Femur (tissue), 1 donor: Measurements from ENCODE around the gene ICA1.

ENCODE experiments used
- DNase-seq: peaks from one replicate; pipeline ENCODE4 v3.0.0-alpha.2; 2017

Gene ICA1

DNA sequence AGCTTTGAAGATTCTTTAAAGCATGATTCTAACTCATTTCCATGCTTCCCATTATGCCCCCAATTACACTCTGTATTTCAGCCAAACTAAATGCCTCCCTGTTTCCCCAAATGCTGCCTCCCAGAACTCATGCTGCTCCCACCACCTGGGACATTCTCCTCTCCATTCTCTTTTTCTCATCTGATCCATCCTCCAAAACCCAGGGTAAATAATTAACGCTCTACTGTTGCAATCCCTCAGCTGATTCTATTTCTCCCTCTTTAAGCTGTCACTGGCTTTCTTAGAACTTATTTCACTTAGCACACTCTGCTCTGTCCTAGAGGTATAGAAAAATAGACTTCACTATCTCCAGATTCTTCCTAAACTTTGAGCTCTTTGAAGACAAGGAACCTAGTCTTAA is 104.7 kb downstream of the ICA1 start:
- no peak for DNase-seq

DNA sequence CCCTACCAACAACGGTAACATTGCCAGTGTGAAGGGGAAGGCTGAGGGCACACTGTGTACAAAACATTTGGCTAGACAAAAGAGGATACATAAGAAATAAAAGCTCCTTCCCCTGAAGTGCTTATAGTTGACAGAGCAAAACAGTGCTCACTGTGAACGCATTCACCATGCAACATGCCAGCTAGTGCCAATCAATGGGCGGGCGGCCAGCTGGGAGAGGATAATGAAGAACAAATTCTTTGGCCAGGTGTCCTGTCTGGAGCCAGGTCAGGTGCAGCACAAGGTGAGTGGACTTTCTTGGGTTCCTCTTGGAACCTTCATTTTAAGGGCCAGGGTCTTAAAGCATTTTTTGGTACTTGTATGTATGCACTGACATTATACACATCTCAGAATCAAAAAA is 106.1 kb downstream of the ICA1 start:
- DNase-seq: no peak

DNA sequence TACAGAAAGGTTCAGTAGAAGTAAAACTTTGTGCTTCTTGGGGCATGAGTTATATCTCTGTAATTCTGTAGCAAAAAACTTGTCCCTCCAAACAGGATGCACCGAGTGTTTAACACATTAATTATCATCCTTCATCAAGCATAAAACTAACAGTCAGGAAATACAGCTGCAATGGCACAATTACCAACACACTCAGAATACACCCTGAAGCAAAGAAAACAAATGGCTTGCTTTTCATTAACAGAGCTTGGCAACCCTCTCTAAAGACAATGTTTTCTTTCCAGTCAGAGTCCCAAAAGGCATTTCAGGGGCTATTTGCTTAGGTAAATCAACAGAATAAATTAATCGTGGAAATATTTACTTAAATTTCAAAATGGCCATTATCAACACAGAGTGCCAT is 107.7 kb downstream of the ICA1 start:
- DNase-seq: no peak

DNA sequence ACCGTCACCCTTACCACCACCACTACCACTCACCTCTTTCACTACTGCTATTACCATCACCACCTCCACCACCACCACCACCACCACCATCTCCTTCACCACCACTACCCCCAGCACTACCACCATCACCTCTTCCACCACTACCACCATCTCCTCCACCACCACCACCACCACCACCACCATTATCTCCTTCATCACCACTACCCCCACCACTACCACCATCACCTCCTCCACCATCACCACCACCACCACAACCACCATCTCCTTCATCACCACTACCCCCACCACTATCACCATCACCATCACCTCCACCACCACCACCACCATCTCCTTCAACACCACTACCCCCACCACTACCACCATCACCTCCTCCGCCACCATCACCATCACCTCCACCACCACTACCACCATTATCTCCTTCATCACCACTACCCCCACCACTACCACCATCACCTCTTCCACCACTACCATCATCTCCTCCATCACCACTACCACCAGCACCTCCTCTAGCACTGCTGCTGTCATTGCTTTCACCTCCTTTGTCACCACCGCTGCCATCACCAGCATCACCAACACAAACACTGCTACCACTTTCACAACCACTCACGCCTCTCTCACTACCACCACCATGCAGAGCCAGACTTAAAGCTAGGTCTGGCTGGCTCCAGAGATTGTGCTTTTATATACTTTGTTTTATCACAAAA is 109.3 kb downstream of the ICA1 start:
- DNase-seq: no peak

DNA sequence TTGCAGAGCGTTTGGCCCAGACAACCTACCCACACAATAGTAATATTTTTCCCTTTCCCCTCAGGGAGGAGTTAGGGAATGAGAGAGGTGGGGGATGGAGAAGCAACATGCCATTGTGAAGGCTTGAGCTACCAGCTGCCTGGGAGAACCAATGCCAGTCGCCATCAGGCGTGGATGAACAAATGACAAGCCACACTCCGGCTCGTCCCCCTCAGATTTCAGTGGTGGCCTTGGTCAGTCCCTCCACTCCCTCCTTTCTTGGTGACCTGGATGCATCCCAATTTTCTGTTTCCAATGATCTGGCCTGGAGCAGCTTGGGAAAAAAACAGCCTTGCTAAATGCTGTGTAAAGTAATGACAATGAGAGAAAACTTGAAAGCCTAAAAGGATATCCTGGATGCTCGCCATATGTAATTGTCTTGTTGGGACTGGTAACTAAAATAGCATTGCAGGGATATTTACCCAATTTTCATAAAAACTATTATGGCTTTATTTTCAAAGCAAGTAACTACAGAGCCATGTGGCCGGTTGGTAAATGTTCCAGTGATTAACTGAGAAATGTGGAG is 110.7 kb downstream of the ICA1 start:
- no peak for DNase-seq

DNA sequence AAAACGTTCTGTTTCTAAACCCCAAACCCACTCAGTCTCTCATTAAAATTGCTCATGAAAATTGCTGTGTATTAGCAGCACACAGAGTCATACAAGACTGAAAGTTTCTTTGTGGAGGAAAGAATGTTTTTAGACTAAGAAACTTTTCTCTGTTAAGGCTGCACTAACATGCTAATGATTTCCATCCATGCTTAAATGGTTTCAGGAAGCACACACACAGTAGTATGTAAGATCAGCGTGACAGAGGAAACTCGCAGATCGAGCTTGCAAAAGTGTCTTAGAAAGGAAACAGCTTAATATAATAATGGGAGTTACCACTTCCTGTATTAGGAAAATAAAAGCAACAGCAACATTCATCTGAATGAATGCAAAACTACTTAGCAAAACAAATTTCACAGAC is 112.7 kb downstream of the ICA1 start:
- no peak for DNase-seq

DNA sequence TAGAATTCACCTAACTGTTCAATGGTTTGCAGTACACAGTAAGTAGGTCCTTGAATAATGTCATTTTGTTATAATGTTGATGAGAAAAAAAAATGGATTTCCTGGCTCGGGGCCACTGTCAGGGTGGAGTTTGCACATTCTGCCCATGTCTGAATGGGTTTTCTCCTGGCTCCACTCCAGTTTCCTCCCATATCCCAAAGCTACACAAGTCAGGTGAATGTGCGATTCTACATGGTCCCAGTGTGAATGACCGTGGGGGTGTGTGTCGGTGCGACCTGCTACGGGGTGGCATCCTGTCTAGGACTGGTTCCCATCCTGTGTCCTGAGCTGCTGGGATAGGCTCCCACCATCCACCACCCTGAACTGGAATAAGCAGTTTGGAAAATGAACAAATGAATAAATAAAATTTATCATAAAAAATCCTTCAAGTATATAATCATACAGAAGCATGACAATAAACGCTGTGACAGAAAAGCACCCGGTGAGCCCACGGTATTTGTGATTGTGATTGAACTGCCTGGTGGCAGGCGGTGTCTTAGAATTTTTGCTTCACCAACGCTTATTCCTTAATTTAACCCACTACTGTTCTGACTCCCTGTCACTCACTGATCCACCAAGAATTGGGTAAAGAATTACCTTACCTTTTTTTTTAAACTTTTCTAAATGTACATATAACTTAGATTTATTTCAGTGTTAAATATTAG is 114.1 kb downstream of the ICA1 start:
- DNase-seq: no peak

DNA sequence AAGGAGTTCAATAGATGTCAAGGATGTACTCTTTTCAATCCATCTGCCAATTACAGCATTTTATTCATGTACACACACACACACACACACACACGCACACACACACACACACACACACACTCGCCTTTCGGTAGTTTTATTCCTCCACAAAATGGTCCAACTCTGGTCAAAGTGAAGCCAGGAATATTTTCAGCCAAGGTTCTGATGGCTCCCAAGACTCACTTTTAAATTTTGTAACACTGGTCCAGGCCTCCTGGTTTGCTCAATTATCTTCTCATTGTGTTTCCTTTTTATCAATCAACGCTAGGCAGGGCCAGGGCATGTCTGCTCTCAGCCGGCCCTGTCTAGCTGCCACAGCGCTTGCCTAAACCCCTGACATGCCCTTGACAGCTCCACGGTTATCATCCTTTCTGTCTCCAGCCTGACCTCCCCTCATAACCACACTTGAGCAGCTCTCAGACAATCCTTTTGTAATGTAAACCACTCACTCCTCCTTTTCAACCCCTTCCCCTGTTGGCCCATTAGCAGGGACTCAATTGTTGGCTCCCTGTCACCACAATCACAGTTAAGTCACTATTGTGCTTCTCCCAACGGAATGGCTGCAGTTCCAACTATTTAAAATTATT is 115.1 kb downstream of the ICA1 start:
- no peak for DNase-seq

DNA sequence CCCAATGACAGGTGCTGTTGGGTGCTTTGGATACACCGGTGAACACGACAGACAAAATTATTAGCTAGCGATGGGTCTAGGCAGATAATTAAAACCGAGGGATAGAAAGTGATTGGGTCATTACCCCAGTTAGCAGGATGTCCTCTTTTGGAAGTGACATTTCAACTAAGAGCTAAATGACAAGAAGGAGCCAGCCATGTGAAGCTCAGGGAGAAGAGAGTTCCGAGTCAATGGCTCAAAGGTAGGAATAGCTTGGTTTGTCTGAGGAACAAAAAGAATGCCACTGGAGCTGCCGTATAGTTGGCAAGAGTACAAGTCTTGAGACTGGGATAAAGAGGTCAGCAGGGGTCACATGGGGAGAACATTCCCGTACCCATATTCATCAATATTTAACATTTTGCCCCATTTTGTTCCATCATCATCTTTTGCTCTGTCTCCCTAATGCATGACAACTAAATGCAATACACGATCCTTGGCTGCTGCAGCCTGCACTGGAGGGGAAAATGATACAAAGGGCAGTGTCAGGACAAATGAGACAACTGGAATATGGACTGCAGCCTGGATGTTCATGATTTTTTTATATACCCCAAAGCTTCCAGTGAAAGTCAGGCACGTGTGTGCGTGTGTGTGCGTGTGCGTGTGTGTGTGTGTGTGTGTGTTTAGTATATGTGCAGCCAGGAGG is 115.7 kb downstream of the ICA1 start:
- no peak for DNase-seq

DNA sequence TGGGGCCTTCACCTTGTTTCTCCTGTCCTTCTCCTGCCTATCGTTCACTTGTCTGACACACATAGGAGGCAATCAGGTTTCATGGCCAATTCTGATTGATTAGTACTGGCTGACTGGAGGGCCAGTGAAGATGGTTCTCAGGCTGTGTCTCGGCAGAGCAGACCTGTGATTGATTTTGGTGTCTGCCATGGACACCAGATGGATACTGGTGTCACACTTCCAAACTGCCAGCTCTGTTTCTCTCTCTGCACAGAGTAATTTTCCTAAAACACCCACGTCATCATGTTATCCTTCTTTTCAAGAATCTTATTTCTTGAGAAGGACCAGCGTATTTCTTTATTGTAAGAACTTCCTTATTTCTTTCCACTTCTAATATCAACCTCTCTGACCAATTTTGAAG is 117.1 kb downstream of the ICA1 start:
- no peak for DNase-seq

DNA sequence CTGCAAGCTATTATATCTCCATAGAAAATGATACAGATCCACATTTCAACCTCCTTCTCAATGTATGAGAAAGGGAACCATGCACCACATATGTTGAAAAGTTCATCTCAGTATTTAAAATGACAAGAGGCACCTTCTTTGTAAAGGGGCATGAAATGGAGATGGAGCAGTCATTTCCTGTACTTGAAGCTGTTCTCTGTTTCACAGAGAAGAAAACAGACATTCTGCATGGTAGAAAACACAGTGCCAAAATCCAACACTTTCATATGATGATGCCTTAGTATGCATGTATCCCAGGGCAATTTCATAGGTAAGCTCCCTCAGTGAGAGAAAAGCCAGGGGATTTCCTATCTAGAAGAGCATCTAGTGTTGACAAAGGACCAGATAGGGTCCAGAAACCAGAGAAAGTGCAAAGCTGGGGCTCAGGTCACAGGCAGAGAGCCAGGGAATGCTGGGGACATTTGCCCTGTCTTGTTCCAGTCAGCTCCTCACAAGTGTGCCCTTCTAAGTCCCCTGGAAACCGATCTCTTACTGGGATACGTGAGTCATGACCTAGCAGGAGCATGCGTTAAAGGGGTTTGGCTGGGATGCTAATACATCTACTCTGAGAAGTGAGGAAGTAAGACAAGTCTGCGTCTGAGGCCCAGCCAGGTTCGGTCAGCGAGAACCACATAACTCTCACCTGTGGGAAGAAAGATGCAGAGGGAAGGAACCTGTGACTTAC is 118.7 kb downstream of the ICA1 start:
- DNase-seq: no peak

DNA sequence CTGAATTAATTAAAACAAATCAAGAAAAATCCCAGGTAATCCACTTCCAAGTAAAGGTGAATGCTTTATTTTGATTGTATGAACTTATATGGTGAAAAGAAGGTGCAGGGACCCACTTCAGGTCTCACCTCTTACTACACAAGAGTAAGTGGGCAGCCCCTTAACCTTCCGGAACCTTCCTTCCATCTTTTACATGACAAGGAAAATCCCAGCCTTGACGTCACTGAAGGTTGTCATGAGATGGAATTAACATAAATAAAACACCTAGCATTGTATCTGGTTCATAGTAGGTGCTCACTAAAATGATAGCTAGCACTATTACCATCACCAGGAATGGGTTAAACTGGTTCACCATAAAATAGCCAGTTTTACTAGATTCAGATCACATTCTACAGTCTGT is 119.5 kb downstream of the ICA1 start:
- DNase-seq: no peak

DNA sequence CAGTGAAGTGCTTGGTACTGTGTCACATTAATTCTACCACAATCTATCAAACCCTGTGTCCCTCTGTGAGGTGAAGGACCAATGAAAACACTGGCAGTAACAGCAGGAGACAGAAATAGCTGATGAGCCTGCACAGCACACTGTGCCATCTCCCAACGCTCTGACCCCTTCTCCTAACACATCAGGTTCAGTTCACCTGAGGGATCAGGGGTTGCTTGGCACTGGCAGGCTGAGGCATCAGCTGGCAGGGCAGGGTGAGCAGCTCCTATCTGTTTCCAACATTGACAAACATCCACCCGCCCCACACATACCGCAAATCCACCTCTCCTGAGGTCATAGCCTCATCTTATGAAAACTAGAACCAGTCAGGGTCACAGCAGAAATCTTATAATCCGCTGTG is 120.9 kb downstream of the ICA1 start:
- no peak for DNase-seq

DNA sequence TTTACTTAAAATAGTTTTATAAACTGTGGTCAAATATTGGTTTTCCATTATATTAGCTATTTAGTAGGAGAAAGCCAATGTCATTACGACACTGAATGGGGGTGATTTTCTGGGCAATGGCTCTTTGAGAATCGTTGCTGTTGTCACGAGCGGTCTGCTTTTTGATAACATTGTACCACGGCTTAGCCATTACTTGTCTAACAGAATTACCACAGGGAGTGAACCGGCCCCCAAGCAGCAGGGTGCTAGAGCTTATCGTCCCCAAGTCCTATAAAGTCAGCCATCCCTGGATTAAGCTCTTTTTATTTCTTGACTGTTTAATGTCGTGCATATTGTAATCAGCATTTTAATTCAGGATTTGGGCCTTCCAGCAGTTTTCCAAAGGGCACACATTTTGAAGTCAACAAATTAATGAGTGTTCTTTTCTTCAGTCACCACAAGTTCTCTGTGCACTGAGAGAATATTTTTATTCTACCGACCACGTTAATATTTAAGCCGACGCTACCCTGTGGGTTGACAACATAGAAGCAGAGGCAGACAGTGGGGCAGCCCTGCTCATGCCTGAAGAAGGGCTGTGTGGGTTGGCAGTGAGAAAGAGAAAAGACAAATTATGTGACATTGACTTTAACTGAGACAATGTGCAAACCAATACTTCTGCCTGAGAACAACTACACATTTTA is 125.8 kb downstream of the ICA1 start:
- DNase-seq: no peak

DNA sequence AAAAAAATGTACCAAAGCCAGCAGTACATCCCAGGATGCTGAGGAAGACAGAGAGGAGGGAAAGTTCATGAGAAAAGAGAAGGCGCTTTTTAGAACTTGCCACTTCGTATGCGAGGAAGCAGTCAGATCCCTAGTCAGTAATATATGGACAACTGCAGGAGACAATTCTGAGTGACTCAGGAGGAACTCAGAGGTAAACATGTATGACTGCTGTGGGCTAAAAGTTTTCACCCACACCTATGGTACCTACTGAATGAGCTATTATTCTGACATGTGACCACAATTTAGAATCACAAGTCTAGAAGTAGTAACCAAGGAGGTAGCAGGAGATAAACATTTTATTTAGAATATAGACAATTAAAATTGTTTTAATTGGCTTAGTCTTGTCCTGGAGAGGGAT is 126.5 kb downstream of the ICA1 start:
- DNase-seq: no peak

DNA sequence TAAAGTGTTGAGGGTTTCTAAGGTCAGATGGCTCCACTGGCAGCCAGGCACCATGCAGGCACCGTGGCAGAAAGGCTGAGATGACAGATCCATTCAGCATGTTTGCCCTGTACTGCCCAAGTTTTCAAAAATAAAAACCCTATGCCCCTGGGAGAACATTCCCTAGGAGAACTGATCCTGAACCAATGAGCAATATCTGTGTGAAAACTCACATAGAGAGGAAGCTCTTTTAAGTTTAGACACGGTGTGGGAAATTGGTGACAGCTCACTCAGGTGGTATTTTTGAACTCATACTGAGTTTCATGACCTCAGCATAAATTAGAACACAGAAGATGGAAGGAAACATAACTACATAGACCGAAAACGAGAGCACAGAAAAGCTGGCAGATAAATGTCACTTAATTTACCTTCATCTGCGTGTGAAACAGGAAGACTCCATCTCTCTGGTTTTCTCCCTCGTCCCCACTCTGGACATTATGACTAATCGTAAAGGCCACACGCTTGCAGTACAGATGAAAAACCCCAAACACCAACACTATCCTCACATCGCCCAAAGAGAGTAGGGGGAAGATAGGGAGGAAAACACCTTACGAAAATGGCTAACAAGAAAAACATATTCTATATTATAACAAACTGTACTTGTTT is 127.8 kb downstream of the ICA1 start:
- no peak for DNase-seq

DNA sequence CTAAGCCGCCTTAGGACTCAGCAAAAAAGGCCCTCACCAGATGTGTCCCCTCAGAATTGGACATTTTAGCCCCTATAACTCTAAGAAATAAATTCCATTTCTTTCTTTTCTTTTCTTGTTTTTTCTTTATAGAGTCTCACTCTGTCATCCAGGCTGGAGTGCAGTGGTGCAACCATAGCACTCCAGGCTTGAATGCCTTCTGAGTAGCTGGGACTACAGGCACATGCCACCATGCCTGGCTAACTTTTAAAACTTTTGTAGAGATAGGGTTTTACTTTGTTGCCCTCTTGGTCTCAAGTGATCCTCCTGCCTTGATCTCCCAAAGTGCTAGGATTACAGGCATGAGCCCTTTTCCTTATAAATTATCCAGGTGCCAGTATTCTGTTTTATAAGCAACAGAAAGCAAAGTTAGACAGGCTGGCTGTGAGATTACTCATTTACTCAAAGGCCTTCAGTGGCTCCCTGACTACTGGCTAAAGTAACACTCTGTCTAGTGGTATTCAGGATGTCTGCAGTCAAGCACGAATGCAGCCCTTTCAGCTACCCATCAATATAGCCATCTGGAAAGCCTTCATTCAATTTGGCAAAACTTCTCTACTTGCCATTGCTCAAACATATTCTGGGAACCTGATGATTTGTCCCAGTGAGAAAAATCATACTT is 128.6 kb downstream of the ICA1 start:
- no peak for DNase-seq

DNA sequence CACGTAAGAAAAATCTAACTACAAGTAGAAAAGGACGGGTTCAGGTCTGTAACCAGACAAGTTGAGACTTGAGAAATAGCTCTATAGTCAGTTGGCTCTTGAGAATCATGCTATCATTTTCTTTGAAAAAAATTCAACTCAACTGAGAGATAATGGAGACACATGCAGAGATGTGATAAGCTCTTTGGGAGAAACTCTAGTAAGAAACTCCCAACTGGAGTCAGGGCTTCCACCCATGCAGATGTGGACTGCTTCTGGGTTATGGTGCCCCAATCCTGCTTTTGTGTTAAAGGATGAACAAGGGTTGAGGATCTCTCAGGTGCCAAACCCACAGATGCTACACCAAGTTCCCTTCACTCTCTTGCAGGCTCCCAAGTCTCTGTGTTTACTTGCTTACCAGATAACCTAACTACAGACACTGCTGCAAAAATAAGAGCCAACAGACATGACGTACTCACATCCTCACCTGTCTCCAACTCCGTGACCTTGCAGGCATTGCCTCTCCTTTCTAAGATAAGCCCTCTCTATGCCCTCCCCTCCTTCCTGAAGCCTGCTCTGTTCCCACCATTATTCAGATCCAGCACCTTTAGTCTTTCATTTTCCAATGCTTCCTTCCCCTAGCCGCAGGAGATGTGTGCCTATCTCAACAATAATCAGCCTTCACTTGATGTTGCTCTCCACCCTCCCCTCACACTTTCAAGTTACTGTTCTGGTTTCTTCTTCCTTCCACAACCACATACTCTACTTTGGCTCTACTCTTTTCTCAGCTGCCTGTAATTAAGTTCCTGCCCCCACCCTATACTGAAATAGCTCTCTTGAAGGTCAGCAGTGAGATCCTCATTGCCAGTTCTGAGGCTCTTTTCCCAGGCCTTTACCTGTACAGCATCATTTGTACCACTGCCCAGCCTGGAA is 130.0 kb downstream of the ICA1 start:
- DNase-seq: no peak

DNA sequence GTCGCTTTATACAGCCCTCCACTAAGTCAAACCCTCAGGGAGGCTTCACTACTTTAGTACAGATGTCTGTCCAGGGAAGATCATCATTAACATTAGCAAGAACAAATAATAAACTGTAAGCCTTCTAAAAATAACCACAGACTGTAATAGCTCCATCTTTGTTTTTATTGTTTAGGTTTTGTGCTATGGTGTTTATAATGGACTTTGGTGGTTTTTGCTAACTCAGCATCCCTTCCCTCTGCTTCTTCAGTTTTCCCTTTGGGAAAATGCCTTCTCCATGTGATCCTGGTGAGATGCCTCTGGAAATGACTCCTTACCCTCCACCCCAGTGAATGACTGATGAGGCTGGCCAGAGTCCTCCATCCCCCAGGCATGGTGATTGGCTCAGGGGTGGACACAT is 131.3 kb downstream of the ICA1 start:
- no peak for DNase-seq

DNA sequence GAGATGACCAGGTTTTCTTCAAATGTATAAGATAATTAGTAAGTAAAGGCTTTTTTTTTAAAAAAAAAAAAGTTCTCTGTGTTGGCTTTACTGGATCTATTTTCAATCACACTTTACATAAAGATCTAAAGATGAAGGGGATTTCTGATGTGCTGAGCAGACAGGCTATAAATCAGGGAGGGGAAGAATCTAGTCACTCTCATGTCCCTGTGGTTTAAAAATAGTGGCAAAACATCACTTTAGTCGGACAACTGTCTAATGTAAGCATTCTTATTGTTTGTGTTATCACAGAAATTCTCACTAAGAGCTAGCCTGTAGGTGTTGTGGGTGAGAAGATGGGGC is 132.7 kb downstream of the ICA1 start:
- DNase-seq: no peak
